Glutamatergic neuron (in vitro differentiated cells): ENCODE data around the gene PXK. TPM values are rescaled to one million over a fixed set of nuclear protein-coding genes. Genes with fewer than 3 reads are reported as not detected.
A peak's percentile ranks its signal among the peaks of the same experiment; 100 is the strongest.

ENCODE experiments used
- DNase-seq: peaks from one replicate; pipeline ENCODE4 v3.0.0; 2022
- H3K27ac Mint-ChIP-seq: one replicate; pipeline ENCODE4 v1.8.0; 2020; ENCODE audit warnings: mild to moderate bottlenecking, mixed read lengths, inconsistent platforms; ENCODE audit not compliant: unreplicated experiment
- H3K27me3 Mint-ChIP-seq: one replicate; pipeline ENCODE4 v1.8.0; 2020; ENCODE audit warnings: mild to moderate bottlenecking, moderate library complexity, mixed read lengths, inconsistent platforms; ENCODE audit not compliant: unreplicated experiment
- H3K36me3 Mint-ChIP-seq: one replicate; pipeline ENCODE4 v1.8.0; 2020; ENCODE audit warnings: mild to moderate bottlenecking, mixed read lengths, inconsistent platforms; ENCODE audit not compliant: unreplicated experiment
- H3K4me1 Mint-ChIP-seq: one replicate; pipeline ENCODE4 v1.8.0; 2020; ENCODE audit warnings: mild to moderate bottlenecking, low read depth, mixed read lengths, inconsistent platforms; ENCODE audit not compliant: unreplicated experiment
- H3K4me3 Mint-ChIP-seq: one replicate; pipeline ENCODE4 v1.8.0; 2020; ENCODE audit warnings: mild to moderate bottlenecking, mixed read lengths, inconsistent platforms; ENCODE audit not compliant: unreplicated experiment
- H3K9me3 Mint-ChIP-seq: one replicate; pipeline ENCODE4 v1.8.0; 2020; ENCODE audit warnings: mild to moderate bottlenecking, moderate library complexity, mixed read lengths, inconsistent platforms; ENCODE audit not compliant: unreplicated experiment
- CTCF ChIP-seq: fragments of 200-600 bp; sonication (generic); IDR thresholded peaks from one replicate; pipeline ENCODE4 v1.5.0; 2021; ENCODE audit not compliant: partially characterized antibody, unreplicated experiment
- total RNA-seq: library from RNA; stranded (reverse); fragmentation: NEBNext Ultra II Directional; extraction: Animal tissue kit (Norgen Biotek cat#: 25700); gene quantifications from one replicate; pipeline ENCODE4 v1.2.1, GENCODE V29; 2021; ENCODE audit not compliant: unreplicated experiment

The PXK gene
- total RNA-seq, 1 donor from 2014 or later: 14.0 TPM

GRCh38 chr3:58347984-58348383 is 15.3 kb downstream of the PXK start:
- Mint-ChIP-seq H3K4me1 (no peaks in the 10 kb centered on the region), H3K4me3 (no peak overlapping the region), H3K27me3 (peaks cover 1% of the 10 kb centered on the region), H3K36me3 (no peaks in the 10 kb centered on the region), H3K9me3 (no peaks in the 10 kb centered on the region), H3K27ac (no peak overlapping the region)
- DNase-seq: no peak
- no peak for TF ChIP-seq CTCF

GRCh38 chr3:58349792-58350626 is 17.3 kb downstream of the PXK start:
- H3K4me1 Mint-ChIP-seq: no peaks in the 10 kb centered on the region

GRCh38 chr3:58350627-58351013 is 17.9 kb downstream of the PXK start:
- Mint-ChIP-seq H3K4me3 (no peak overlapping the region), H3K27me3 (peaks cover 1% of the 10 kb centered on the region), H3K27ac (no peak overlapping the region), H3K4me1 (no peaks in the 10 kb centered on the region), H3K9me3 (no peaks in the 10 kb centered on the region), H3K36me3 (no peaks in the 10 kb centered on the region)
- DNase-seq: no peak
- TF ChIP-seq CTCF: no peak

More at GRCh38 chr3:58349792-58350626, 17.3 kb downstream of the PXK start:
- Mint-ChIP-seq H3K36me3 (no peaks in the 10 kb centered on the region), H3K27me3 (peaks cover 1% of the 10 kb centered on the region), H3K9me3 (no peaks in the 10 kb centered on the region), H3K4me3 (no peak overlapping the region), H3K27ac (no peak overlapping the region)
- no peak for DNase-seq
- no peak for TF ChIP-seq CTCF

DNA sequence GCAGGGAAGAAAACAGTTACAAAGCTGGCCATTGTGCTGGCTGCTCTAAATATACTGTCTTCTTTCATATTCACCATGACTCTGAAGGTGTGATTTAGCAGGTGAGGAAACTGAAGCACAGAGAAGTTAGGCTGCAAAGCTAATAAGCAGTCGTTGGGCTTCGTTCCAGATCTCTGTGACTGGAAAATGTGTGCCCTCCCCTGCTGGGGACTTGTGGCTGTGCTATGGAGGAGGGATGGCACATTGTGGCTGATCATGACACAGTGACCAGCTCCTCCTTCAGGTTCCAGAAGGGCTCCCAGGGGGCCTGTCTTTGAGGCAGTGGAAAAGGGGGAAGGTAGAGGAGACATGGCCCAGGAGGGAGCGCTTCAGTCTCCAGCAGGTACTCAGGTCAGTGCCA is 19.2 kb downstream of the PXK start:
- H3K36me3 Mint-ChIP-seq: no peaks in the 10 kb centered on the region
- peaks cover 1% of the 10 kb centered on the region for H3K27me3 Mint-ChIP-seq
- peak; percentile 19 for DNase-seq
- H3K27ac Mint-ChIP-seq: no peak overlapping the region
- H3K4me3 Mint-ChIP-seq: no peak overlapping the region
- no peak for TF ChIP-seq CTCF
- H3K4me1 Mint-ChIP-seq: no peaks in the 10 kb centered on the region
- H3K9me3 Mint-ChIP-seq: no peaks in the 10 kb centered on the region

DNA sequence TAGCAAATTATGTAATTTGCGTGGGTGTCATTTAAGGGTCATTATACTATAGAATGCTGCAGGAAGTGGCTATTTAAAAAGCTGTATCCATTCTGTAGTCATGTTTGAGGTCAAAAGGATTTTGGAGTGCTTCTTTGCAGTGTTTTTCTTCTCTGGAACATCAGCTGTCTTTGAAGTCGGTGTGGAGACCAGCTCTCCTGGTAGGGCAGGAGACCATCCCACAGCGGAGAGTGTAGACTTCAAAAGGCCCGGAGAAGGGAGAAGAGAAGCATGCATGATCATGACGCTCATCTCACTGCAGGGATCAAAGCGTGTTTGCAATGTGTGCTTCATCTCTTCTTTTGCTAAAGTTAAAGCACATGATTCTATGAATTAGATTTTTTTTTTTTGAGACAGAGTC is 19.9 kb downstream of the PXK start:
- no peaks in the 10 kb centered on the region for H3K9me3 Mint-ChIP-seq
- no peak overlapping the region for H3K4me3 Mint-ChIP-seq
- DNase-seq: no peak
- no peaks in the 10 kb centered on the region for H3K36me3 Mint-ChIP-seq
- H3K27me3 Mint-ChIP-seq: peaks cover 1% of the 10 kb centered on the region
- no peak for TF ChIP-seq CTCF
- no peaks in the 10 kb centered on the region for H3K4me1 Mint-ChIP-seq
- H3K27ac Mint-ChIP-seq: no peak overlapping the region
